Measurements from ENCODE around the gene IPO7.
"Not testable (repeated sequence)": the region's sequence is repeated elsewhere in the genome, so short reads cannot be mapped to it uniquely, and the experiment has no call there.

IPO7 gene

GRCh38 chr11:9386086-9386485 is 1.6 kb downstream of the IPO7 start:
- H3K27ac ChIP-seq = no peak overlapping the region

GRCh38 chr11:9386901-9387300 is 2.4 kb downstream of the IPO7 start:
- H3K27ac ChIP-seq = no peak overlapping the region
- TF ChIP-seq CTCF (conservative IDR thresholded peaks at IDR 0.05) (no peak), ZFX (IDR thresholded peaks at IDR 0.05) (no peak)

More at GRCh38 chr11:9386086-9386485, 1.6 kb downstream of the IPO7 start:
- TF ChIP-seq ZFX (IDR thresholded peaks at IDR 0.05) (no peak), CTCF (conservative IDR thresholded peaks at IDR 0.05) (no peak)

GRCh38 chr11:9396310-9396709 is 11.9 kb downstream of the IPO7 start:
- H3K27ac ChIP-seq = no peak overlapping the region
- TF ChIP-seq CTCF (conservative IDR thresholded peaks at IDR 0.05) (no peak), ZFX (IDR thresholded peaks at IDR 0.05) (no peak)

GRCh38 chr11:9396752-9397151 is 12.3 kb downstream of the IPO7 start:
- TF ChIP-seq CTCF (conservative IDR thresholded peaks at IDR 0.05) (no peak), ZFX (IDR thresholded peaks at IDR 0.05) (no peak)
- H3K27ac ChIP-seq = no peak overlapping the region

- no peak overlapping the region for H3K27ac ChIP-seq
- TF ChIP-seq ZFX (IDR thresholded peaks at IDR 0.05) (no peak), CTCF (conservative IDR thresholded peaks at IDR 0.05) (no peak)
Observed at GRCh38 chr11:9397746-9398680, 13.6 kb downstream of the IPO7 start.

- H3K27ac ChIP-seq = no peak overlapping the region
- TF ChIP-seq CTCF (conservative IDR thresholded peaks at IDR 0.05) = no peak
- TF ChIP-seq ZFX (IDR thresholded peaks at IDR 0.05) = no peak
Observed at GRCh38 chr11:9399466-9399865, 15.0 kb downstream of the IPO7 start.

GRCh38 chr11:9401884-9402283 is 17.4 kb downstream of the IPO7 start:
- H3K27ac ChIP-seq = not testable (repeated sequence)

GRCh38 chr11:9428706-9429105 is 44.3 kb downstream of the IPO7 start:
- no peak overlapping the region for H3K27ac ChIP-seq
- TF ChIP-seq ZFX (IDR thresholded peaks at IDR 0.05) (no peak), CTCF (conservative IDR thresholded peaks at IDR 0.05) (no peak)
